Cerebellar nuclear complex (tissue), 1 donor: ENCODE measurements around the gene ASCL5.
"Not testable (repeated sequence)": the region's sequence is repeated elsewhere in the genome, so short reads cannot be mapped to it uniquely, and the experiment has no call there.

ENCODE experiments used
- DNase-seq, 2 experiments: peaks; one replicate each; lab custom pipeline; 2025; lab: John Stamatoyannopoulos, UW

Gene ASCL5, protein sequence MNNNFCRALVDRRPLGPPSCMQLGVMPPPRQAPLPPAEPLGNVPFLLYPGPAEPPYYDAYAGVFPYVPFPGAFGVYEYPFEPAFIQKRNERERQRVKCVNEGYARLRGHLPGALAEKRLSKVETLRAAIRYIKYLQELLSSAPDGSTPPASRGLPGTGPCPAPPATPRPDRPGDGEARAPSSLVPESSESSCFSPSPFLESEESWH

DNA sequence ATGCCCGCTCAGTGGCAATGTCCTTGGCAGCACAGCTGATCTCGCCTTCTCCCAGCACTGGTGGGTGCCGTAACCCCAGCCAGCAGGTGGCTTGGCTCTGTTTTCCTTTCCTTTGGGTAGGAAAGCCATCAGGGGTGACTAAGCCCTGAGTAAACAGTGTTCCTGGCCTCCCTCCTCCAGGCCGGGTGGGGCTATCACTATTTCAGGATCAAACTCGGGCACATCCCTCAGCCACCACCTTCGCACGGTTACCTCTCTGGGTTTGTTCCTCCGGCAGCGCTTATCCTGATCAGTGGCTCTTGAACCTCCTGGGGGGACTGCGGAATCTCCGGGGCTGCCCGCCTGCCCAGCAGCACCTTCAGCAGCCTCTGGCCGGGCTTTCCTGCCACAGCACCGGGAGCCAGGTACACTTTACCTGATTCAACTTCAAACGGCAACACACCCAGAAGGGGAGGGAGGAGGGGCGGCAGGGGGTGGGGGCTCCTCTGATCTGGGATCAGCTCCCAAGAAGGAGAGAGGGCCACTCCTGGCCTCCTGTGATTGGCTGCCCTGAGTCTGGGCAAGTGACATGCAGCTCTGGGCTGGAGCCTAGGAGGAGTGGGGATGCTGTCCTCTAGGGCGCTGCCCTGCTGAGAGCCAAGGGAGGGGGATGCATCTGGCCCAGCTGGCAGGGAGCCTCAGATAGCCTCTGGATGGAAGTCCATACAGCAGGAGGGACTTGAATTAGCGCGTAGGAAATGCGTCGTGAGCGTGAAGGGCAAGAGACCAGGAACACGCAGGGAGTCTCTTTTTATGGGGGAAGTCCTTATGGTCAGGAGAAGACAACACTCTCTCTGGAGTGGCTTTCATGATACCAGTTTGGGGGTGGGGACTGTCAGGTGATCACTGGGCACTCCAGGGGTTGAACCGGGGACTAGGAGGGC lies at the start of gene ASCL5:
Gene ASCL5, minus strand, starts transcription at position 353 of the 923 bp plus-strand sequence. CDS start 11,812 bp downstream, outside the sequence.
- DNase-seq = no peak

DNA sequence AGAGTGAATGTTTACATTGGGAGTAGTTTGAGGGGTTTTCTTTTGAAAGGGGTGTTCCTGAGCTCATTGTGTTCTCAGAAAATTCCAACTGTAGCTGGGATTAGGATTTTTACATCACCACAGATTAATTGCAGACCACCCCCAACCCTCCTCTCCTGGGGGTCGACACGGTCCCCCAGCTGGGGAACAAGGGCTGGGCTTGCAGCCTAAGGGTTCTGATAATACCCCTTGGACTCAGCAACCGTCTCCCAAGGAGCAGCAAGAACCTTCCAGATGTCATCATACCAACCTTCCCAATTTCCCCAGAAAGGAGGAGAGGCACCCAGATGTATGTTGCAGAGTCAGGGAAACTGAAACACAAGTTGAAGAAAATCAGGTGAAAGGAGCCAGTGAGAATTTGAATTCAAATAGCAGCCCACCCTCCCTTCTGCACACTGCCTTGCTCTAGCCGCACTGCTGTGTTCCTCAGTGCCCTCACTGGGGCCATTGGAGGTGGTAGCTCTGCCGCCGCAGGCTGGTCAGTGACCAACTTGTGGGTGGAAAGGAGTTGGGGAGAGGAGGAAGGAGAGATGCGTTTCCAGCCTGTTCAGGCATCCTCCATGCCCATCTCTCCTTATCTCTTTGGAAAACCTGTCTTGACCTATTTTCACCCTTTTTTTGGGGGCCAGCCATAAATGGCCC lies 49.0 kb upstream of the ASCL5 start:
- DNase-seq = no peak

DNA sequence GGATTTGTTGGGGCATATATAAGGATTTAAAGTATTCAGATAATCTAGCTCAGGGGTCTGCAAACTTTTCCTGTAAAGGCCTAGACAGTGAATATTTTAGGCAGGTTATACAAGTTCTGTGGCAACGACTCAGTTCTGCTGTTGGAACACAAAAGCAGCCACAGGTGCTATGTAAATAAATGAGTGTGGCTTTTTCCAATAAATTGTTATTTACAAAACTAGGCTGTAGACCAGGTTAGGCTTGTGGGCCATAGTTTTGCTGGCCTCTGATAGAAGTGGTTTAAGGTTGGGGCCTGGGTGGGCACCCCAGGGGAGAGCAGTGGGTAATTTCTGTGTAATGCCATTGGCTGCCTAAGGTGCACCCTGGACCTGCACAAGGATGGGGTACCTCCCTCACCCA lies 46.8 kb upstream of the ASCL5 start:
- no peak for DNase-seq

DNA sequence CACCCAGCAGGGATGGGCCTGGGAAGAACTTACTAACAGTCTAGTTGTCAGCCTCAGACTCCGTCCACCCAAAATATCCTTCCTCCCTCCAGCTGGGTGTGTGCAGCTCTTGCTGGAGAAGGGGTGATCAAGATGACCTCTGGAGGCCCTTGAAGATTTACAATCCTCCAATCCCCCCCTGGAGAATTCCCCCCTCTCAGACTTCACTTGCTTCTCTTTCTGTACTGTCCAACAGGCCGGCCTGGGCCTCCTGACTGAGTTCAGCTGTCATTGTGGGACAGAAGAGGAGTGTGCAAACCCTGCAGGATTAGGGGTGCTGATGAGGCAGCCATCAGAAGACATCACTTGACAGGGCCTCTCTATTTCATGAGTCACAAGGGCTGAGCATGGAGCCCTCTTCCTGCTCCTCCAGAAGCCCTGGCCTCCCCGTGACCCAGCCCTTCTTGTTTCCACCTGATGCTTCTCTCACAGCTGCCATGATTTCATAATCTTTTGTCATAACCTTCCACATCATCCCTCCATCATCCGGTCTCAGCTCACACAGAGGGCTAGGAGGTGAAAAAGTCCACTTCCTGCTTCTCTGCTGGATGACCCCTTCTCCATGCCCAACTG lies 46.1 kb upstream of the ASCL5 start:
- no peak for DNase-seq

DNA sequence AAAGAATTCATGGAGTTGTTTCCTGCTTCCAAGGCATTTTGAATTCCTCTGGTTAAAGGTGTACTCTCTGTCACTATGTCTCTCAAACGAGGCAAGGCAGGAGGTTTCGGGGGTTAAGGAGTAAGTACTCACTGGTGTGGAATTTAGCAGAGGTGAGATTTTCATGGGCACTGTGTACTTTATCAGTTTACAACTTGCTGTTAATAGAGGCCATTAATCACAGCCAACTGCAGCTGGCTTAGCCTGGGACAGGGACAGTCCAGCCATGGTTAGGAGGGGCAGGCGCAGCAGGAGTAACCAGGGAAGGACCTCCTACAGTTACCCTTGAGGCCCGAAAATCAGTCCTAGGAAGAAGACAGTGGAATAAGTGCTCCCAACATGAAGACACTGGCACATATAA lies 45.3 kb upstream of the ASCL5 start:
- no peak for DNase-seq

DNA sequence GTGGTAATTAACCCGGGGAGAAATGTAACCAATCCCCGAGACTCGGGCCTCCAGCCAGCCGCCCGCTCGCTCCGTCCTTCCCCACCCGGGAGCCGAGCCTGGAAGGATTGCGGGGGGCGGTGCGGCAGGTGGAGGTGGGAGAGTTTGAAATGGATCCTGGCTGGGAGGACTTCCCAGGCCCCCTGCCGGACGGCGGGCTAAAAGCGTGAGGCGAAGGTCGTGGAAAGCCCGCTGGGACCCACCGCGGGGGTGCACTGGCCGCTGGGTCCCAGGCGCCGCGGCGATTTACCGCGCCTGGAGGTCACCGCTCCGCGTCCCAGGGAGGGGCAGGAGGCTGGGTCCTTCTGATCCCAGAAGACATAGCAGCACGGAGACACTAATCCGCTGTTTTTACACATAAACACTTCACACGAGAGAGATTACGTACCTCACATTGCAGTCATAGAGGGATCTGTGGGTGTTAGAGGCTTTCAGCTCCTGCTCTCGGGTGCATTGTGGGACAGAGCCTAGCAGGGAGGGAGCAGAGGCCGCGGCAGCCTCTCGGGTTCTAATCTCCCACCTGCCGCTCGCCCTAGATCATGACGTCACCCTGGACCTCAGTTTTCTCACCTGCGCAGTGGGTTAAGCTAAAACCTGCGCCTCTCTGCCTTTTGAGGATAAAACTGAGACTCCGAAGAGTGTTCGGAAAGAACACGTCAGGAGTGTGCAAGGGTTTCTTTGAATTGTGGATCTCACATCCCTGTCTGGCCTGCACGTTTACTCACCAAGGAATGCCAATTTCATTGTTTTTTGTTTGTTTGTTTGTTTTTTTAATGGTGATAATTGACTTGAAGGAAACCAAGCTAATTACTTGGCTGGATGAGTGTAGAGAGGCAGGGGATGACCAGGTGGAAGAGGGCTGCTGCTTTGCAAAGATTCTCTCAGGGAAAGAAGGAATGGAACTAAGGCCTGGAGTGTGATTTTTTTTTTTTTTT lies 44.4 kb upstream of the ASCL5 start:
- DNase-seq = peak in 1 of 2 experiments; percentile 8

DNA sequence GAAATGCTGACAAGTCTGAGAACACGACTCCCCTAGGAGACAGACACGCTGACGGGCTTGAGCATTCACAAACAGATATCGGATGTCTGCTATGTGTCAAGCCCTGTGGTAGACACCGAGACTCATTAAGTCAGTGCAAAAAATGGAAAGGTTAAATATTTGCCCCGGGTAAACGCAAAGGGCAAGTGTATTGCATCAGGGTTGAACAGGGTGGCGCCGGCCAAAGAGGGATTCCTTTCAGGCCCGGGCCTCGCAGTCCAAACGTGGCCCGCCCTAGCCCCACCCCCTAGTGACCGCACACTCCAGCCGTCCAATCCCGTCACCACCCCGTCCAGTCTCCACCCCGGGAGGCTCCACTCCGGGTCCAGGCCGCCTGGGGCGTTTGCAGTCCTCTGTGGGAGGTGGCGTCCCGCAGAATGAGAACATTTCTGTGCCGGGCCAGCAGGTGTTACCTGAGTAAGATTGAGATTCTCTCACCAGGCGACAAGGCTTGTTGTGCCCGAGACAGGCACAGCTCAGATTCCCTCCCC lies 43.6 kb upstream of the ASCL5 start:
- peak in 1 of 2 experiments; percentile 80 for DNase-seq

DNA sequence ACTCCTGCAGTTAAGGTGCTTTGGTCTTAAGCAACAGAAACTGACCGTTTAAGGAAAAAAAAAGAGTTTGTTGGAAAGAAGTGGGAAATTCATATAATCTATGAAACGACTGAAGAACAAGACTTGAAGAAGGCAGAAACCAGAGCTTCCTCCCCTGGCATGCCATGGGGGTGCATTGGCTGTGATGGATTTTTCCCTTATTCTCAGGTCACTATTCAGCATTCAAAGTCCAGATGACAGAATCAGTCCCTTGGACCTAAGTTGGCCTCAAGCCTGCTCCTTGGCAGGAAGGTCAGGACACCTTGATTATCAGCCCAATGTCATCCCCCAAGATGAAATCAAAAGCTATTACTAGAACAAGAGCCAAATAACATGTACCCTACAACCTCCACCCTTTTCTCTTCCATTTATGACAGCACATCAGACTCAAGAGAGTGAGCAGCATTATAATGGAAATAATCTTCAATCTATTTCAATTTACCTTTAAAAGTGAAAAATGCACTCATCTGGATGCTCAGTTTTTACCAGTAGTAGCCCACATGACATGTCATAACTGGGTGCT lies 43.1 kb upstream of the ASCL5 start:
- DNase-seq = no peak

DNA sequence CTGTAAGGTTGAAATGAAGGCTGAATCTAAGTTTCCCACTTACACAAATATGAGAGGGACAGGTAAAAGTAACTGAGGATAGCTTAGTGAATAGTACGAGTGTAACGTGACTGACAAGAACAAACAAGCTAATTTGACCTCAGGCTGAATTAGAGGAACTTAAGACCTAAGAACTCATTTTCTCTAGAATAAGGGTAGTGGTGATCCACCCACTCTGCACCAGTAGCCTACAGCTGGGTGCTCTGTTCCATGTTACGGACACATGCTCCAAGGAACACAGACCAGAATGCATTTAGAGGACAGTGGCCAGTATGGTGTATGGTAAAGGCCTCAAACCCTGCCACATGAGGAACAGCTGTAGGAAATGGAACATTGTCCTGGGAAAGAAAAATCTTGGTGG lies 42.2 kb upstream of the ASCL5 start:
- DNase-seq = no peak

DNA sequence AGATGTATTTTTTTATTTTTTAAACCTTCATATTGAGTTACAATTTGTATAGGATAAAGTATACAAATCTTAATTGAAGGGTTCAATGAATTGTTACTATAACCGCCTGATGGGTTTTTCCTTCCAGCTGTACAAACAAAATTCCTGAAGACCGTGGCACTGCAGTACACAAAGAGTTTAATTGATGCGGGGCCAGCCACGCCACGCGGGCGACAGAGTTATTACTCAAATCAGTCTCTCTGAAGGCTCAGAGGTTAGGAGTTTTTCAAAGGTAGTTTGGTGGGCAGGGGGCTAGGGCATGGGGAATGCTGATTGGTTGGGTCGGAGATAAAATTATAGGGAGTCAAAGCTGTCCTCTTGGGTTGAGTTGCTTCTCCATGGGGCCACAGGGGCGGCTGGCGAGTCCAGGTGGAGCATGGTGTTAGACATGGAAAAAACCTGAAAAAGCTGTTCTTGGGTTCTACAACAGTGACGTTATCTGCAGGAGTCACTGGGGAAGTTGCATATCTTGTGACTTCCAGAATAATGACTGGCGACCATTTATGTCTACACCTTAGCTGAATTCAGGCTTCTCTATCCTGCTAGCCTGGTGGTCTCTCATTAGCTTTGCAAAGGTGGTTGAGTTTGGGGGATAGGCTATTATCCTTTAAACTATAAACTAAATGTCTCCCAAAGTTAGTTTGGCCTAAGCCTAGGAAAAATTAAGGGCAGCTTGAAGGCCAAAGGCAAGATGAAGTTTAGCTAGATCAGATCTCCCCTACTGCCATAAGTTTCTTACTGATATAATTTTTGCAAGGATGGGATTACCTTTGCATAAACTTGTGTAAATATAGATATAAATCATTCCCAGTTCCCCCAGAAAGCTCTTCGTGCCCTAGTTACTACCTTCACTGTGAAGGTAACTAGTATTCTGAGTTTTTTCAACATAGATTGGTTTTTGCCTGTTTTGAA lies 40.3 kb upstream of the ASCL5 start:
- DNase-seq = no peak

DNA sequence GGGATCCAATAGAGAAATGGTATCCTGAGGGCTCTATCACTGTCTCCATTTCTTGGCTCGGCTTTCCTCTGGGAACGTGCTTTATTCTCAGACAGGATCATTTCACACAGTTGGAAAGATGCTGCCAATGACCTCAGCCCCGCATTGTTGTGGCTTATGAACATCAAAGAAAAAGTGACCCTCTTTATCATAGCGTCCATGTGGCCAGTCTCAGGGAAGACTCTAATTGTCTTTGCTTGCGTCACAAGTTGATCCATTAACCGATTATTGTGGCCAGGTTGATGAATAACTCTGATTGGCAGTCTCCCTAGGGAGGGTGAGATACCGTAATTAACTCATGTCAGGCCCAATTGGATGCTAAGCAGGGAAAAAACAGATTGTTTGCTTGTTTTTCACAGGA lies 37.7 kb upstream of the ASCL5 start:
- no peak for DNase-seq

DNA sequence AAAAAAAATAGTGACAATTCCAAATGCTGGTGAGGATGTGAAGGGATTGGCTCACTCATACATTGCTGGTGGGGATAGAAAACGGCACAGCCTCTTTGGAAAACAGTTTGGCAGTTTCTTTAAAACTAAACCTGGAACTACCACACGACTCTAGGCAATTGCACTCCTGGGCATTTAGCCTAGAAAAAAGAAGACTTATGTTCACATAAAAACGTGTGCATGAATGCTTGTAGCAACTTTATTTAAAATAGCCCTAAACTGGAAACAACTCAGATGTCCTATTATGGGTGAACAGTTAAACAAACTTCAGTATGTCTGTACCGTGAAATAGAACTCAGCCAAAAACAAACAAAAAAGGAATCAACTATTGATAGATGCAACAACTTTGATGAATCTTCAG lies 36.7 kb upstream of the ASCL5 start:
- DNase-seq = no peak

DNA sequence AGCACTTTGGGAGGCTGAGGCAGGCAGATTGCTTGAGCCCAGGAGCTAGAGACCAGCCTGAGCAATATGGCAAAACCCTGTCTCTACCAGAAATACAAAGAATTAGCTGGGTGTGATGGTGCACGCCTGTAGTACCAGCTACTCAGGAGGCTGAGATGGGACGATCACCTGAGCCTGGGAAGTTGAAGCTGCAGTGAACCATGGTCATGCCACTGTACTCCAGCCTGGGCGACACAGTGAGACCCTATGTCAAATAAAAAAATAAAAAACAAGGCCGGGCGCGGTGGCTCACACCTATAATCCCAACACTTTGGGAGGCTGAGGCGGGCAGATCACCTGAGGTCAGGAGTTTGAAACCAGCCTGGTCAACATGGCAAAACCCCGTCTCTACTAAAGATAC lies 36.1 kb upstream of the ASCL5 start:
- not testable (repeated sequence) for DNase-seq

DNA sequence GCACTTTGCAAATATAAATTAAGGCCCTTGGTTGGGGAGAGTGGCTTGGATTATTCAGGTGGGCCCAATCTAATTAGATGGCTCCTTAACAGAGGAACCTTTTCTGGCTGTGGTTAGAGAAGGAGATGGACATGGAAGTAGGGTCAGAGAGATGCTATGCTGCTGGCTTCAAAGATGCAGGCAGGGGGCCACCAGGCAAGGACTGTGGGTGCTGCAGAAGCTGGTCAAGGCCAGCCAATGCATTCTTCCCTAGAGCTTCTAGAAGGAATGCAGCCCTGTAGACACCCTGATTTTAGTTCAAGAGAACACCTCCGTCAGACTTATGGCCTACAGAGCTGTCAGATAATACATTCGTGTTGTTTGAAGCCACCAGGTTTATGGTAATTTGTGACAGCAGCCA lies 31.0 kb upstream of the ASCL5 start:
- DNase-seq = no peak

DNA sequence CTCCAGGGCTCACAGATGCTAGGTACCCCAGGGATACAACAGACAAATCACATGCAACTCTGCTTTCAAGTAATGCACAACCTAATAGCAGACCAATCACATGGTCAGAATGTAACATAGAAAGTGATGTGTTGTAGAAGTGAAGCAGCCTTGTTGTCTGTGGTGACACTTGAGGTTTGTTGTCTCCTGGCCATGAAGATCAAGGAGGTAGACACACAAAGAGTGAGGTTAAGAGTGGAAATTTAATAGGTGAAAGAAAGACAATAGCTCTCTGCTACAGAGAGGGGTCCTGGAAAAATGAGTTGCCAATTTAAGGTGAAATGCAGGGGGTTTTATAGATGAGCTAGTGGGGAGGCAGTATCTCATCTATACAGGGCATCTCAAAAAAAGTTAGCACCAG lies 29.8 kb upstream of the ASCL5 start:
- no peak for DNase-seq

DNA sequence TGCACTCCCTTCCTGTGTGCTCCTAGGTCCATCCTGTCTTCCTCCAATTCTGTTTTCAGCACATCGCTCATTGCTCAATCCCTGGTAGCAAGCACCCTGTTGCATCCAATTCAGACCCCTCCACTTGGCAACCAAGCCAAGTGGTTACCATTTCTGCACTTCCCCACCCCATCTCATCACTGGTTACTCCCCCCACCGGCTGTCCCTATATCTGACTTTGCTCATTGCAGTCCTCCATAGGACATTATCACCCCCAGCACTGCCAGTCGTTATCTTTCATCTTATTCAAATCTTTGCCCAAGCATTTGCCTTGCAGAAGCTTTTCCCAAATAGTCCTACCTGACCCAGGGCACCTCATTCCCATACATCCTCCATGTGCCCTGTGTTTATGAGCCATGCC lies 29.4 kb upstream of the ASCL5 start:
- DNase-seq = no peak

DNA sequence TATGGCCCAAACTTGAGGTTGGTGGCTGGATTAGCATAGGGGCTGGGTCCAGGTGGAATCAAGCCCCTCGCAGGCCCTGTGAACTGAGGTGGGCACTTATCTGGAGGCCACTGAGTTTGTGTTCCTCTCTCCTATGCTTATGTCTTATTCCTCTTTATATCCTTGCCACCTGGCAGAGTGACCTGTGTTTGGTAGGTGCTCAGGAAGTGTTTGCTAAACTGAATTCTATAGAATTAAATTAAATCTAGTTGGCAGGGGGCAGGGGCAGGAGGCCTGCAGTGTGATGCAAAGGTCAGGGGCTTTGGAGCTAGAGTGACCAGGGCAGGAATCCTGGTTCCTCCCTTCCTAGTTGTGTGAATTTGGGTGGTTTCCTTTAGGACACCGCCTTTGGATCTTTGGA lies 28.4 kb upstream of the ASCL5 start:
- DNase-seq = no peak

DNA sequence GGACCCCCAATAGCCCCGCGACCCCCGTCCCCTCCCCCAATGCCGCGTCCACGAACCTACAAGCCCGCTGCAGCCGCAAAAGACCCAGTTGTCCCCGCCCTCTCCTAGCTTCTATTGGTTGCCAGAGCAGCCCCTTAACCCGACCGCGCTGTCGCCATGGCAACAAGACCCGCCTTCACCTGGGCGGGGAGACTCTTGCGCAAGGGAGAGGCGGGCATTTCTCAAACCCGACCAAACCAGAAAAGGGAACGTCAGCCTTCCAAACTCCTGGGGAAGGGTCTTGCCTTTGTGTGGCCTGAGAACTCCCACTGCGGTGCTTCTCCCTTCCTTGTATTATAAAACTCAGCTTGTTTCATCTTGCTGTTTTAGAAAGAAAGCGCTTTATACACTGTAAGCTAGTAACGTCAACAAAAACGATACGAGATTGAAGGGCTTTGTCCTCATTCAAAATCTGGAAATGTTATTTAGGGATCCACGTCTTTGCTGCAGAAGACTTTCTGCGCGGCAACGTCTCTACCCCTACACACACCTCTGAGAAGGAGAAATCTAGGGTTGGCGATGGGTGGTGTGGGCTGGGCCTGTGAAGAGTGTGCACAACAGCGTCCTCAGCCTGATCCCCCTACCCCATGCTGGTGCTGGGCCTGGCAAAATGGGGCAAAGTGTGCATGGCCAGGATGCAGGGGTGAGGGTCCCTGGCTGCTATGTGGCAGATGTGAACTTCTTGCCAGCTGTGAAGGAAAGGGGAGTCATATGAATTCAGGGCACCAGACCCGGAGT lies 27.6 kb upstream of the ASCL5 start, which contains the start of gene TMEM9:
Gene TMEM9, minus strand, starts transcription at position 86 of the 777 bp plus-strand sequence. CDS start 551 bp downstream, outside the sequence.
- DNase-seq = peak; percentile 87 to 95
